Psoas muscle (tissue), 8 donors: ENCODE results near the gene DNAH1. TPM values are rescaled to one million over a fixed set of nuclear protein-coding genes. Genes with fewer than 3 reads are reported as not detected.
A peak's percentile ranks its signal among the peaks of the same experiment; 100 is the strongest.
"Not testable (repeated sequence)": the region's sequence is repeated elsewhere in the genome, so short reads cannot be mapped to it uniquely, and the experiment has no call there.

Experiments used
- ATAC-seq, 4 donors: fragments of 200-7000 bp; cut with Tn5 transposase; one replicate each; pipeline ENCODE4 v1.9.1; 2020; ENCODE audit warnings: moderate library complexity in 3 of 4, mild to moderate bottlenecking in 2 of 4
- DNase-seq, 2 donors: peaks; one replicate each; pipeline ENCODE4 v3.0.0-alpha.2; 2020
- H3K27ac ChIP-seq: fragments of 200-600 bp; one replicate; pipeline ENCODE4 v1.8.0; 2022
- H3K27me3 ChIP-seq, 3 donors: fragments of 200-600 bp in 1 of 3; one replicate each; pipeline versions ENCODE4 v1.6.1 to v1.8.0; 2013 to 2022; ENCODE audit warnings: low read length in 2 of 3, mild to moderate bottlenecking in 2 of 3, moderate library complexity in 1 of 3; ENCODE audit not compliant: insufficient read depth in 3 of 3
- H3K36me3 ChIP-seq, 2 donors: fragments of 200-600 bp in 1 of 2; one replicate each; pipeline versions ENCODE4 v1.6.1 to v1.8.0; 2013 to 2022; ENCODE audit warnings: low read depth in 1 of 2, mild to moderate bottlenecking in 1 of 2, moderate library complexity in 1 of 2; ENCODE audit not compliant: insufficient read depth in 1 of 2
- H3K4me1 ChIP-seq: fragments of 200-600 bp; one replicate; pipeline ENCODE4 v1.8.0; 2022
- H3K4me3 ChIP-seq: fragments of 200-600 bp; one replicate; pipeline ENCODE4 v1.8.0; 2022; ENCODE audit warnings: mild to moderate bottlenecking
- H3K9me3 ChIP-seq: fragments of 200-600 bp; one replicate; pipeline ENCODE4 v1.8.0; 2022
- CTCF ChIP-seq: fragments of 200-600 bp; IDR thresholded peaks from one replicate; pipeline ENCODE4 v1.8.0; 2022; ENCODE audit warnings: antibody characterized with exemption
- WGBS, 3 donors: extraction: QIAGEN DNeasy Blood & Tissue Kit; methylation state at CpG; one replicate each; pipeline versions ENCODE4 v1.1.6 to v1.1.7; 2013; 5-methylcytosine and 5-hydroxymethylcytosine counted together
- intact Hi-C, 2 donors: fragments of 100-400 bp; cut with DNase I; formaldehyde crosslinking; loops; one replicate each; pipeline versions ENCODE4 v1.11.0 to v1.14.2; 2022
- polyA plus RNA-seq, 3 donors: library from polyadenylated mRNA; stranded (reverse); fragments of 200-250 nt; gene quantifications; one replicate each; pipeline ENCODE4 v1.2.3, GENCODE V29; 2013
- total RNA-seq, 4 donors: library from RNA; stranded (reverse); fragmentation: NEBNext Ultra II Directional in 2 of 4; extraction: Animal tissue kit (Norgen Biotek cat#: 25700) in 2 of 4; gene quantifications; one replicate each; pipeline versions ENCODE4 v1.2.1 to v1.2.4, GENCODE V29; 2021 to 2023
- donor health status: healthy with polysubstance abuse.
- donor health status: DM: no; HTN: no; CAD: no; lungs with moderate emphysema.
- donor health status: Bipolar disorder and iron deficiency.
- donor health status: healthy.
- donor health status: DM: yes; HTN: yes; CAD: no.
- donor health status: DM: no; HTN: no; CAD: no.
- donor health status: DM: no; HTN: no; CAD: no.
- donor health status: DM: yes; HTN: yes; CAD: no.

The DNAH1 gene
- total and polyA plus RNA-seq, 7 donors = 0.77 to 4.1 (median 2.4) TPM

DNA sequence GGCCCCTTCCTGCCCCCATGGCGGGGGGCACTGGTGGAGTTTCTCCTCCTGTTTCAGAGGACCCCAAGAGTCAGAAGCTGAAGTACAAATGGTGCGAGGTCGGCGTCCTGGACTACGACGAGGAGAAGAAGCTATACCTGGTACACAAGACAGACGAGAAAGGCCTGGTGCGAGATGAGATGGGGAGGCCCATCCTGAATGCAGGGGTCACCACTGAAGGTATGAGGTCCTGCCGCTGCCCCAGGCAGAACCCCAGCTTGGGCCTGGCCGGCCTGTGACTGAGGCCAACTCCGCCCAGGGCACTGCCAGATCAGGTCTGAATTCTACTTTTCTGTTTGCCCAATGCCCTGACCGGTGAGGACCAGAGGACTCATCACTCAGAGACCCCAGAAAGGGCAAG is 15.0 kb downstream of the DNAH1 start:
- no peaks in the 10 kb centered on the region for H3K4me1 ChIP-seq
- H3K27ac ChIP-seq = no peak overlapping the region
- peaks cover 0 to 27% of the 10 kb centered on the region in 2 donors for H3K36me3 ChIP-seq
- no peak for DNase-seq
- 86 to 92% (median 88%) methylated on average over 12 of the region's 12 CpGs for WGBS, 3 donors
- ATAC-seq = no peak
- TF ChIP-seq CTCF = no peak
- no peak overlapping the region for H3K4me3 ChIP-seq
- H3K9me3 ChIP-seq = no peaks in the 10 kb centered on the region
- no peaks in the 10 kb centered on the region for H3K27me3 ChIP-seq
- intact Hi-C loops = loop anchor here in 1 of 2 donors (5.0 kb wide), 1 partner anchor 34 kb away; no protein-coding TSS in a partner anchor

DNA sequence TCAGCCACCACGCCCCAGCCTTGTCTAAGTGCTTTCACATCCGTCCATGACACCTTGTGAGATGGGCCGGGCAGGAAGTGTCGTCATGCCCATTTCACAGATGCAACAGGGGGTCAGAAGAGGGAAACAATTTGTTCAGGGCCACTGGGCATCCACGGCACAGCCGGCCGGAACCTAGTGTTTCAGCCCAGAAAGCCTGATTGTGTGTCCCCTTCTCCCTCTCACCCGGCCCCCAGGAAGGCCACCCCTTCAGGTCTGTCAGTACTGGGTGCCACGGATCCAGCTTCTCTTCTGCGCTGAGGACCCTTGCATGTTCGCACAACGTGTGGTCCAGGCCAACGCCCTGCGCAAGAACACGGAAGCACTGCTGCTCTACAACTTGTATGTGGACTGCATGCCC is 15.8 kb downstream of the DNAH1 start:
- intact Hi-C loops = loop anchor here in 1 of 2 donors (5.0 kb wide), 1 partner anchor 35 kb away; no protein-coding TSS in a partner anchor
- WGBS, 3 donors = 92 to 94% (median 93%) methylated on average over 15 of the region's 15 CpGs
- no peak overlapping the region for H3K27ac ChIP-seq

GRCh38 chr3:52333869-52334557 is 17.9 kb downstream of the DNAH1 start:
- WGBS, 3 donors = 95 to 96% (median 96%) methylated on average over 4 of the region's 4 CpGs
- no peak overlapping the region for H3K4me3 ChIP-seq
- H3K9me3 ChIP-seq = no peaks in the 10 kb centered on the region
- TF ChIP-seq CTCF = no peak
- peaks cover 0 to 33% of the 10 kb centered on the region in 2 donors for H3K36me3 ChIP-seq
- intact Hi-C loops = loop anchor here in 1 of 2 donors (5.0 kb wide), 1 partner anchor 37 kb away; no protein-coding TSS in a partner anchor
- H3K27ac ChIP-seq = no peak overlapping the region
- no peaks in the 10 kb centered on the region for H3K4me1 ChIP-seq
- ATAC-seq = no peak
- DNase-seq = peak in 1 of 2 donors; percentile 4
- H3K27me3 ChIP-seq = no peaks in the 10 kb centered on the region

More for the DNA sequence above, 15.8 kb downstream of the DNAH1 start:
- TF ChIP-seq CTCF = no peak
- H3K4me3 ChIP-seq = no peak overlapping the region
- no peaks in the 10 kb centered on the region for H3K9me3 ChIP-seq
- DNase-seq = no peak
- H3K36me3 ChIP-seq = peaks cover 0 to 27% of the 10 kb centered on the region in 2 donors
- no peaks in the 10 kb centered on the region for H3K4me1 ChIP-seq
- no peaks in the 10 kb centered on the region for H3K27me3 ChIP-seq
- no peak for ATAC-seq

- WGBS, 3 donors = 91 to 95% (median 92%) methylated on average over 8 of the region's 8 CpGs
- not testable (repeated sequence) for H3K9me3 ChIP-seq, H3K27me3 ChIP-seq, ATAC-seq, H3K4me3 ChIP-seq, H3K4me1 ChIP-seq, H3K27ac ChIP-seq
- DNase-seq = peak in 1 of 2 donors; percentile 4
- intact Hi-C loops = loop anchor here in 1 of 2 donors (2.0 kb wide), 1 partner anchor 47 kb away; no protein-coding TSS in a partner anchor
- peaks cover 0 to 20% of the 10 kb centered on the region in 2 donors for H3K36me3 ChIP-seq
These were observed 22.0 kb downstream of the DNAH1 start for GRCh38 chr3:52338131-52338530.

- H3K27ac ChIP-seq = no peak overlapping the region
- H3K9me3 ChIP-seq = no peaks in the 10 kb centered on the region
- ATAC-seq = peak; percentile 60 to 89 (median 70)
- no peak overlapping the region for H3K4me3 ChIP-seq
- peaks cover 0 to 8% of the 10 kb centered on the region in 2 donors for H3K36me3 ChIP-seq
- intact Hi-C loops = loop anchor here (2.0 to 10.0 kb wide), 4 partner anchors 49 to 335 kb away; no protein-coding TSS in a partner anchor
- peak in 1 of 2 donors; percentile 27 for DNase-seq
- TF ChIP-seq CTCF = peak; percentile 69
- H3K4me1 ChIP-seq = no peaks in the 10 kb centered on the region
- no peaks in the 10 kb centered on the region for H3K27me3 ChIP-seq
- 1 to 2% (median 2%) methylated on average over 3 of the region's 3 CpGs for WGBS, 3 donors
These were observed 23.5 kb downstream of the DNAH1 start for GRCh38 chr3:52339612-52340011.
